ENCODE measurements around the gene FAM156B.
"Not testable (repeated sequence)": the region's sequence is repeated elsewhere in the genome, so short reads cannot be mapped to it uniquely, and the experiment has no call there.

GRCh38 chrX:52935470-52935784, 38.3 kb downstream of the FAM156B start:
- not testable (repeated sequence) for TF ChIP-seq CTCF (IDR thresholded peaks at IDR 0.05; ENCODE audit: low read depth, low read length); EZH2phosphoT487 (IDR thresholded peaks at IDR 0.05; ENCODE audit: low read depth)

All from OCI-LY3 (cell line).